ENCODE measurements around the gene TMTC2. TPM values are rescaled to one million over a fixed set of nuclear protein-coding genes. Genes with fewer than 3 reads are reported as not detected.

TMTC2 gene
- total and polyA plus RNA-seq, 3 donors from 2014 or later, result 8.1 to 22.4 (median 19.4) TPM

GRCh38 chr12:82833481-82833880, 146.8 kb downstream of the TMTC2 start:
- intact Hi-C loops (cut with DNase I; ENCODE audit: low total_unique reads), result no loop called here
- Histone ChIP-seq H3K4me3 (no peak overlapping the region), H3K9me3 (no peaks in the 10 kb centered on the region), H3K27ac (no peak overlapping the region), H3K36me3 (ENCODE audit: low read depth, missing control alignments) (no peaks in the 10 kb centered on the region), H3K27me3 (no peaks in the 10 kb centered on the region), H3K4me1 (no peaks in the 10 kb centered on the region)
- TF ChIP-seq POLR2A (IDR thresholded peaks at IDR 0.05), result no peak
- TF ChIP-seq CTCF (IDR thresholded peaks at IDR 0.05), result no peak
- DNase-seq, result no peak
- WGBS, 2 donors, result 28 to 50% methylated on average over 1 of the region's 1 CpG

- TF ChIP-seq CTCF (IDR thresholded peaks at IDR 0.05) (no peak), POLR2A (IDR thresholded peaks at IDR 0.05) (no peak)
- no peak for DNase-seq
- intact Hi-C loops (cut with DNase I; ENCODE audit: low total_unique reads), result no loop called here
- Histone ChIP-seq H3K27ac (no peak overlapping the region), H3K4me3 (no peak overlapping the region), H3K27me3 (no peaks in the 10 kb centered on the region), H3K9me3 (no peaks in the 10 kb centered on the region), H3K36me3 (ENCODE audit: low read depth, missing control alignments) (no peaks in the 10 kb centered on the region), H3K4me1 (no peaks in the 10 kb centered on the region)
These were observed 148.5 kb downstream of the TMTC2 start for GRCh38 chr12:82835217-82835616.

- Histone ChIP-seq H3K4me1 (no peaks in the 10 kb centered on the region), H3K27me3 (no peaks in the 10 kb centered on the region), H3K4me3 (no peak overlapping the region), H3K36me3 (ENCODE audit: low read depth, missing control alignments) (no peaks in the 10 kb centered on the region), H3K9me3 (no peaks in the 10 kb centered on the region), H3K27ac (no peak overlapping the region)
- TF ChIP-seq CTCF (IDR thresholded peaks at IDR 0.05) (no peak), POLR2A (IDR thresholded peaks at IDR 0.05) (no peak)
- intact Hi-C loops (cut with DNase I; ENCODE audit: low total_unique reads), result no loop called here
- WGBS, 2 donors, result 48 to 79% methylated on average over 1 of the region's 1 CpG
- DNase-seq, result no peak
These were observed 151.4 kb downstream of the TMTC2 start for GRCh38 chr12:82838131-82838551.

- WGBS, 2 donors, result 93 to 95% methylated on average over 1 of the region's 1 CpG
- Histone ChIP-seq H3K4me1 (no peaks in the 10 kb centered on the region), H3K4me3 (no peak overlapping the region), H3K27me3 (no peaks in the 10 kb centered on the region), H3K36me3 (ENCODE audit: low read depth, missing control alignments) (no peaks in the 10 kb centered on the region), H3K27ac (no peak overlapping the region), H3K9me3 (no peaks in the 10 kb centered on the region)
- TF ChIP-seq POLR2A (IDR thresholded peaks at IDR 0.05) (no peak), CTCF (IDR thresholded peaks at IDR 0.05) (no peak)
- DNase-seq, result no peak
- intact Hi-C loops (cut with DNase I; ENCODE audit: low total_unique reads), result no loop called here
These were observed 152.1 kb downstream of the TMTC2 start for GRCh38 chr12:82838827-82839226.

- H3K4me3 ChIP-seq, result no peak overlapping the region
- H3K36me3 ChIP-seq (ENCODE audit: low read depth, missing control alignments), result no peaks in the 10 kb centered on the region
- H3K27me3 ChIP-seq, result no peaks in the 10 kb centered on the region
- no peaks in the 10 kb centered on the region for H3K4me1 ChIP-seq
- DNase-seq, result no peak
- H3K9me3 ChIP-seq, result no peaks in the 10 kb centered on the region
- intact Hi-C loops (cut with DNase I; ENCODE audit: low total_unique reads), result no loop called here
- no peak for TF ChIP-seq POLR2A (IDR thresholded peaks at IDR 0.05)
- 92 to 99% methylated on average over 4 of the region's 4 CpGs for WGBS, 2 donors
- H3K27ac ChIP-seq, result no peak overlapping the region
These were observed 153.1 kb downstream of the TMTC2 start for GRCh38 chr12:82839796-82840195.

Data from testis (tissue), 3 donors.